HG02610 (cell line): Measurements from ENCODE around the gene FMNL2.

ENCODE experiments used
- ATAC-seq: cut with Tn5 transposase; IDR thresholded peaks from one replicate; pipeline ENCODE4 v1.9.1; 2021; ENCODE audit warnings: mild to moderate bottlenecking, moderate library complexity; ENCODE audit not compliant: unreplicated experiment

FMNL2 gene

DNA sequence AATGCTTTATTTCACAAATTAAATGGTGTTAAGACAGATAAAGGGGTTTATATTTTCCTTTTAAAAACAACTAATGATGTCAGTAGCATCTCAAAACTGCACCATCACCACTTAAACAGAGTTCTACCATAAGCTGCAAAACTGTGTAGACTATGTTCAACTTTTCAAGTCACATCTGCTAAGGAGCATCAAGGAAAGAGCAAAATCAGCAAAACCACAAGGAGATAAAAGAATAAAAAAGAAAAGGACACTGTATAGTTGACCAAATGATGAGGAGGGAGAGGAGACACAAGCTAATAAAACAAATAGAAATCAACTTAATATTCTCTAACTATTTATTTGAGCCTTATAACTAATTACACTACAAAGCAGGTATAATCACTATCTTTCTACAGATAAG, 348.4 kb downstream of the FMNL2 start:
- ATAC-seq = no peak

DNA sequence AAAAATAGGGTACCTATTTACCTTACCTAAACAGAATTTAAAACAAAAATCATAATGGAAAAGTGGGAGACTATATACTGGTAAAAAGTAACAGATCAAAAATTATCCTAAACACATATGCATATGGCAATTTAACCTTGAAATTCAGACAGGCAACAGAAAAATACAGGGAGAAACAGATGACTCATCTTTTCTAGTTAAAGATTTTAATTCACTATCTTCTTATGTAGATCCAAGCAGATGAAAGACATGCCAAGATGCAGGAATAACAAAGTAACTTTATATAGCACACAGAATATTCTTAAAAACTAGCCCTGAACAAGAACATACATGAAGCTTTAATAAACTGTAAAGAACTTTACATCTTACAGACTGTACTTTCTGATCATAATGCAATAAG, 351.3 kb downstream of the FMNL2 start:
- no peak for ATAC-seq

DNA sequence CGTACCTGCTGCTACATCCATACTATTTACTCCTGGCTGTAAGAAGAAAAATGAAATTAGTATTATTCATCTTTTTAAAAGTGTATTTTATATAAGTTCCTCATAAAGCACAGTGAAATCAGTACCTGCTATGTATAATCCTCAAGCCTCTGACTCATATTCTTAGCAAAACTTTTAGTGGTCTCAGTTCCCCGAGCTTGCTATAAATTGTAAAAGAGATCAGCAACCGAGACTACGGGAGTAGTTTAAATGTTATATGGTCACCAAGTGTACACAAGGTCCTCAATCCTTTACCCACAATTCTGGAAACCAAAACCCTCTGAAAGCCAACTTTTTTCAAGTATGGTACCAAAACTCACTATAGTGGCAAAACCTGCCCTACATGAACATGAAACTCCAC, 358.1 kb downstream of the FMNL2 start:
- ATAC-seq = peak; percentile 97

DNA sequence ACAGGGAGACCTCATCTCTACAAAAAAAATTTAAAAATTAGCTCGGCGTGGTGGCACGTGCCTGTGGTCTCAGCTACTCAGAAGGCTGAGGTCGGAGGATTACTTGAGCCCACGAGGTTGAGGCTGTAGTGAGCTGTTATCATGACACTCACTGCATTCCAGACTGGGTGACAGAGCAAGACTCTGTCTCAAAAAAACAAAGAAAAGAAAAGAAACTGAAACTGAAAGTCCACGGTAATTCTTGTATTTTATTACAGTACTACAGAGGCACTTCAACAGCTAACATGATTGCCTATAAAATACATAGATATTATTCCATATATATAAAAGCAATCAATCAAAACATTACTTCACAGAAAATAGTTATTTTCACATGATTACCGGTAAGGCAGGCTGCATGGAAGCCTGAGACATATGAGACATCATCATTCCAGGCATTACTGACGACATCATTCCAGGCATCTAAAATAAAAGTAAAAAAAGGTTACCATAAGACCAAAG, 359.2 kb downstream of the FMNL2 start:
- peak; percentile 40 for ATAC-seq

DNA sequence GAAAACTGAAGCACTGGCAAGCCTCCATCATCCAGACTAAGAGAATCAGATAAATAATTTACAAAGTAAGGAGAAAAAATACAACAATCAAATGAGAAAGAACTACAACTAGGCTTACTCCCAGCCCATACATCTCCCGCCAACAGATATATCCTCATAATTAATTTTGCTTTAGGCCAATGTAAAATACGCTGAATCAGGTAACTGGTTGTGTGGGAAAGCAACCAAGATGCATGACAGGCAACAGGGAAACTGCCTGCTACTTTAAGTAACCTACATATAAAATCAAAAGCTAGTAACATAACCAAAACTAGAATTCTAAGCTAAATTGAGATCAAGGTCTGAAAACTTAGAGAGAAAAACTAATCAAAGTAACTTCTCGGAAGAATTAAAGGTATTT, 360.8 kb downstream of the FMNL2 start:
- ATAC-seq = no peak

DNA sequence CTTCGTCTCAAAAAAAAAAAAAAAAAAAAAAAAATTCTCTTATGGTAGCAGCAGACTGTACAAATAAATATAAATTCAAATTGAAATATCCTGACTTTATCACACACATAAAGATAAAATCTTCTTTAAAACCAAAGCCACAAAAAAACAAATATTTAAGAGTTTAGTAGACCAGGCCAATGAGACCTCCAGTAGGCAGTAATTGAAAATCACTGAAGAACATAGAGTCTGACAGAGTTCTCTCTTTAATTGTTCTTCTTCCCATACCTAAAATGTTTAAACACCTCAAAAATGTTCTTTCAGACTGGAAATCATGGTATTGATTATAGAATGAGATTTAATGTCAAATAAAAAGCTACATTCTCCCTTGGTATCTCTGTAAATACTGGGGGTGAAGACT, 361.5 kb downstream of the FMNL2 start:
- no peak for ATAC-seq
